GM12891 (cell line): ENCODE measurements around the gene CDC42BPA.

Experiments
- PAX5 ChIP-seq: IDR thresholded peaks from 2 replicates; pipeline ENCODE4 v1.6.1; 2011; ENCODE audit warnings: low read length, moderate library complexity, mild to moderate bottlenecking; ENCODE audit not compliant: insufficient read depth, severe bottlenecking
- POLR2A ChIP-seq: IDR thresholded peaks from 2 replicates; pipeline ENCODE4 v1.6.1; 2011; ENCODE audit warnings: low read depth, low read length, control low read depth
- POLR2AphosphoS5 ChIP-seq: IDR thresholded peaks from 2 replicates; pipeline ENCODE4 v1.6.1; 2011; ENCODE audit warnings: low read depth, low read length, control low read depth
- POU2F2 ChIP-seq: IDR thresholded peaks from 2 replicates; pipeline ENCODE4 v1.6.1; 2011; ENCODE audit warnings: low read depth, mild to moderate bottlenecking, control low read depth, low read length, moderate library complexity
- SPI1 ChIP-seq: IDR thresholded peaks from 2 replicates; pipeline ENCODE4 v1.6.1; 2011; ENCODE audit warnings: low read depth, low read length, control low read depth

DNA sequence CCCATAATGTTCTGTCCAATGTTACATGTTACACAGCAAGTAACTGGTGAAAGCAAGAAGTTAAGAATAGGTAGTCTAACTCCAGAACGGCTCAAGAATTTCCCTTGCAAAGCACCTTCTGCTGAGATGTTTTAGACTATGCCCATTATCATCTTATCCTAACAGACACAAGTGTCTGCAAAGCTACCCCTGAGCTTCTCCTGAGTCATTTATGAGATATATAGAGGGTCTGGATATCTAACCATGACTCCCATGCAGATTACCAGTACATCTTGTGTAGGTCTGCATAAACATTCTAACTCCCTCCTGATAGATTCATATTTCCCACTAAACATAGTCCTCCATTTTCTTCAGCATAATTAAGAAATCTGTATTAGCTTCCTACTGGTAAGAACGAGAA lies 206.5 kb downstream of the CDC42BPA start:
- TF ChIP-seq POLR2A = no peak
- no peak for TF ChIP-seq POLR2AphosphoS5
- TF ChIP-seq PAX5 = no peak
- no peak for TF ChIP-seq SPI1
- no peak for TF ChIP-seq POU2F2
